GM12874 (cell line): ENCODE measurements around the gene GALNT11.

Experiments
- TF ChIP-seq, protein P1 (sequence below): IDR thresholded peaks from 2 replicates; pipeline ENCODE4 v1.5.1; 2011; ENCODE audit warnings: low read depth, mild to moderate bottlenecking, control low read depth, low read length, moderate library complexity; ENCODE audit not compliant: insufficient read depth

The GALNT11 gene

DNA sequence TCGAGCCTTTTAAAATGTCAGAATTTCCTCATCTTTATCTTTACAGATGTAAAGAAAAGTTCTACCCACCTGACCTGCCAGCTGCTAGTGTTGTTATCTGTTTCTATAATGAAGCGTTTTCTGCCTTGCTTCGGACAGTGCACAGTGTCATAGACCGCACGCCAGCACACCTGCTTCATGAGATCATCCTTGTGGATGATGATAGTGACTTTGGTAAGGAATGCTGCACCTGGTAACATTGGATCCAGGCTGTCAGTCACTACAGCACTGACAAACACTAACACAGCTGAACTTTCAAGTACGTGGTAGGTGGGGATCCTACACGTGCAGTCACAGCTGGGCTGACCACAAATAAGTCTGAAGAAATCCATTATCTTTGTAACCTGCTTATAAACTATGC, 77.6 kb downstream of the GALNT11 start:
- TF ChIP-seq, protein P1, sequence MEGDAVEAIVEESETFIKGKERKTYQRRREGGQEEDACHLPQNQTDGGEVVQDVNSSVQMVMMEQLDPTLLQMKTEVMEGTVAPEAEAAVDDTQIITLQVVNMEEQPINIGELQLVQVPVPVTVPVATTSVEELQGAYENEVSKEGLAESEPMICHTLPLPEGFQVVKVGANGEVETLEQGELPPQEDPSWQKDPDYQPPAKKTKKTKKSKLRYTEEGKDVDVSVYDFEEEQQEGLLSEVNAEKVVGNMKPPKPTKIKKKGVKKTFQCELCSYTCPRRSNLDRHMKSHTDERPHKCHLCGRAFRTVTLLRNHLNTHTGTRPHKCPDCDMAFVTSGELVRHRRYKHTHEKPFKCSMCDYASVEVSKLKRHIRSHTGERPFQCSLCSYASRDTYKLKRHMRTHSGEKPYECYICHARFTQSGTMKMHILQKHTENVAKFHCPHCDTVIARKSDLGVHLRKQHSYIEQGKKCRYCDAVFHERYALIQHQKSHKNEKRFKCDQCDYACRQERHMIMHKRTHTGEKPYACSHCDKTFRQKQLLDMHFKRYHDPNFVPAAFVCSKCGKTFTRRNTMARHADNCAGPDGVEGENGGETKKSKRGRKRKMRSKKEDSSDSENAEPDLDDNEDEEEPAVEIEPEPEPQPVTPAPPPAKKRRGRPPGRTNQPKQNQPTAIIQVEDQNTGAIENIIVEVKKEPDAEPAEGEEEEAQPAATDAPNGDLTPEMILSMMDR, result no peak

DNA sequence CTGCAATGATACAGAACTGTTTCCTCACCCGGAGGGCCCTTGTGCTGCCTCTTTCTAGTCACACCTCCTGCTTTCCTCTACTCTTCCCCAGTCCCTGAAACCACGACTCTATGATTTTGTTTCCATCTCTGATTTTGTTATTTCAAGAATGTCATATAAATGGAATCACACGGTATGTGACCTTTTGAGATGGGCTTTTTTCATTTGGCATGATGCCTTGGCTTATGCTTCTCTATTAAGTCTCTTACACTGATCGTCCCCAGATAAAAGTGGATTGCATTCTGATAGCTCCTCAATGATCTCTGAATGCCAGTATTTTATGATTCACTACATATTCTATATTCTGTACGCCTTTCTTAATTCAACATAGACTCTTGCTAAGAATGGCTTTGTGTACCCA, 78.2 kb downstream of the GALNT11 start:
- TF ChIP-seq, protein P1, result no peak

DNA sequence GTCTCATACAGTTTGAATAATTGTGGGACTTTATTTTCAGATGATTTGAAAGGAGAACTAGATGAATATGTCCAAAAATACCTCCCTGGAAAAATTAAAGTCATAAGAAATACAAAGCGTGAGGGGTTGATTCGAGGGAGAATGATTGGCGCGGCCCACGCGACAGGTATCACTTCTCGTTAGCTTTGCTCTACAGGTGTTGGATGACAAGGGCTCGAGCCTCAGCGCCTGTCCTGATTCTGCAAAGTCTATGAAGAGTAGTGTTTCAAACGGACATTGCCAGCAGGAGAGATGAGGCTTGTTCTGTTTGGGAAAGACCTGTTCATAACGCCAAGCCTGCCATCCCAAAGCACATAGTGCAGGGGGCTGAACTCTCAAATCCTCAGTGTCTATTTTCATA, 79.7 kb downstream of the GALNT11 start:
- TF ChIP-seq, protein P1, result no peak

DNA sequence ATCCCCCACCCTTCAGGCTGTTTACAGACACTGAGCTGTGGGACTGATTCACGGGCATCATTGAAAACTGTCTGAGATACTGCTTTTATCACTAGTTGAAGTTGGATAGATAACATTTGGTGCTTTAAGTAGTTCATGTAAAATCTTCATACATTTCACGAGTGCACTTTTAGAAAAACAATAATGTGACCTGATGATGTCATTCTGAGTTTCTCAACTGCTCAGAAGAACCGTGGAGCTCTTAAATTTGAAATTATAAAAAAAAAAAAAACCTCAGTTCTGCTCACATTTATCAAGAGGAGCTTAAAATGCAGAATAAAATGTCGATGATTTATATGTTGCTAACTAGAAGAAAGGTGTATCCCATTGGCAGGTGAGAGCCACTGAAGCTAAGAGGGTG, 81.5 kb downstream of the GALNT11 start:
- TF ChIP-seq, protein P1, result no peak

DNA sequence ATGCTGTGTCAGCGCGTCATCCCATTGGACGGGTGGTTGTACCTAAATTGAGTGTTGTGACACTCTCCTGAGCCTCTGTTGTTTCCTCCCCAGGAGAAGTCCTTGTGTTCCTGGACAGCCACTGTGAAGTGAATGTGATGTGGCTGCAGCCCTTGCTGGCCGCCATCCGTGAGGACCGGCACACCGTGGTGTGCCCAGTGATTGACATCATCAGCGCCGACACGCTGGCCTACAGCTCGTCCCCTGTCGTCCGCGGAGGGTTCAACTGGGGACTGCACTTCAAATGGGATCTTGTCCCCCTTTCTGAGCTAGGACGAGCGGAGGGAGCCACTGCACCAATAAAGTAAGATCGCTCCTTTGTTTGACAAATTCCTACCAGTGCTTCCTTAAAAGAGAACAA, 82.5 kb downstream of the GALNT11 start:
- TF ChIP-seq, protein P1, result no peak

DNA sequence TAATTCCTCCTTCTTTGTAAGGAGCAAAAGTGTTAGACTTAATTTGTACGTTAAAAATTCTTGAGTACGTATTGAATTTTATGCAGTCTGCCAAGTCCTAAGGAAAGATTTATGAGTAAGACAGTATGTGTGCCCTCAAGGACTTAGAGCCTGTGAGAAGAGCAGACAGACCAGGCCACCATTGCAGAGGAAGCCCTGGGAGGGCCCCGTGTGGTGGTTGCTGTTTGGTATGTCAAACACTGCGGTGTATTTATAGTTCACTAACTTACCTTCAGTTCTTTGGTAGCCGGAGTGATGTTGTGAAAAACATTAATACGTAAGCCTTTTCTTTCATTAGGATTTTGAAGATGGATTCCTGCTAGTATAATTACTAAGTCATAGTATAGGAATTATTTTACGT, 82.9 kb downstream of the GALNT11 start:
- TF ChIP-seq, protein P1, result no peak

DNA sequence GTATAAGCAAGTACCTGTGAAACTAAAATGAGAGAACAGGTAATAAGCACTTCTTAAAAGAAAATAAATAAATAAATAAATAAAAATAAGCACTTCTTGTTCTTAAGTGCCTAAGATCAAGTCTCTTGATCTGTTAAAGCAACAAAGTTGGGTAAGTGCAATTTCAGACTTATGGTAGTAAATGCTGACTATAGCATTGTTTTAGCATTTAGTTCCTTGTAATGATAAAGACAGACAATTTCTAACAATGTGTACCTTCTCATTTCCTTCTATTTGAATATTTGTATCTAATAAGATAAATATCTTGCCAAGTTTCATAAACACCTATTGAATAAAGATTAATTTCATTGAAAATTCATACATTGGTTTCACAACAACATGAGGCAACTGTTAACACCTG, 87.4 kb downstream of the GALNT11 start:
- TF ChIP-seq, protein P1, result no peak
